Stimulated activated CD4-positive, alpha-beta T cell treated with anti-CD3 and anti-CD28 coated beads, Interleukin-4, amount 100 ng/mL, for 4 hours (primary cell): ENCODE measurements around the gene CNFN.
"Not testable (repeated sequence)": the region's sequence is repeated elsewhere in the genome, so short reads cannot be mapped to it uniquely, and the experiment has no call there.

ENCODE experiments used
- DNase-seq, 2 experiments: peaks; one replicate each; pipeline ENCODE4 v3.0.0-alpha.2; 2020

The CNFN gene

DNA sequence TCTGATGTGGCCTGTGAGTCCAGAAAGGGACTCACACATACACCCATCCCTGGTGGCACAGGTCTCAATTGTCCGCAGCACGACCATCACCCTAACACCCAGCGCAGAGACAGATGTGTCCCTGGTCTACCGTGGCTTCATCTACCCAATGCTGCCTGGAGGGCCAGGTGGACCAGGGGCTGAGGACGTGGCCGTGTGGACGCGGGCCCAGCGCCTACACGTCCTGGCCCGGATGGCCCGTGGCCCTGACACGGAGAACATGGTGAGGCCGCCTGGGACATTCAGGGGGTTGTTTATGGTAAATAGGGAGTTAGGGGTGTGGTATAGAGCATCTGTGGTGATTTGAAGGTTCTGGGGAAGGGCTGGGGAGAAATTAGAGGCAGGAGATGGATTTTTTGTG, 41.9 kb downstream of the CNFN start:
- DNase-seq = no peak

GRCh38 chr19:42345191-42345812, 44.8 kb downstream of the CNFN start:
- DNase-seq = no peak

DNA sequence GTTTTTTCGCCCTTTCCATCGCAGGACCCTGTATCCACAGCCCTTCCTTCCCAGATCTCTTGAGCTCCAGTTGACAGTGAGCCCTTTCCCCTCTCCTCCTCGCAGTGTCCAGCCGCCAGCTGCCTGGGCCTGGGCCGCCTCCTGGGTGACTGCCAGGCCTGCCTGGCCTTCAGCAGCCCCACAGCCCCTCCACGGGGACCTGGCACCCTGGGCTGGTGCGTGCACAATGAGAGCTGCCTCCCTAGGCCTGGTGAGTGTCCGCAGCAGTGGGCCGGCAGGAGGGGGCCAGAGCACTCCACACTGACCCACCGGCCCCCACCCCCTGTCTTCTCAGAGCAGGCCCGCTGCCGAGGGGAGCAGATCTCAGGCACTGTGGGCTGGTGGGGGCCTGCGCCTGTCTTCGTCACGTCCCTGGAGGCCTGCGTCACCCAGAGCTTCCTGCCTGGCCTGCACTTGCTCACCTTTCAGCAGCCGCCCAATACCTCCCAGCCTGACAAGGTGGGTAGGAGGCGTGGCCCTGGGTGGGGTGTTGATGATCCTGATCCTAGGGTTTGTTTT, 45.7 kb downstream of the CNFN start:
- DNase-seq = no peak

DNA sequence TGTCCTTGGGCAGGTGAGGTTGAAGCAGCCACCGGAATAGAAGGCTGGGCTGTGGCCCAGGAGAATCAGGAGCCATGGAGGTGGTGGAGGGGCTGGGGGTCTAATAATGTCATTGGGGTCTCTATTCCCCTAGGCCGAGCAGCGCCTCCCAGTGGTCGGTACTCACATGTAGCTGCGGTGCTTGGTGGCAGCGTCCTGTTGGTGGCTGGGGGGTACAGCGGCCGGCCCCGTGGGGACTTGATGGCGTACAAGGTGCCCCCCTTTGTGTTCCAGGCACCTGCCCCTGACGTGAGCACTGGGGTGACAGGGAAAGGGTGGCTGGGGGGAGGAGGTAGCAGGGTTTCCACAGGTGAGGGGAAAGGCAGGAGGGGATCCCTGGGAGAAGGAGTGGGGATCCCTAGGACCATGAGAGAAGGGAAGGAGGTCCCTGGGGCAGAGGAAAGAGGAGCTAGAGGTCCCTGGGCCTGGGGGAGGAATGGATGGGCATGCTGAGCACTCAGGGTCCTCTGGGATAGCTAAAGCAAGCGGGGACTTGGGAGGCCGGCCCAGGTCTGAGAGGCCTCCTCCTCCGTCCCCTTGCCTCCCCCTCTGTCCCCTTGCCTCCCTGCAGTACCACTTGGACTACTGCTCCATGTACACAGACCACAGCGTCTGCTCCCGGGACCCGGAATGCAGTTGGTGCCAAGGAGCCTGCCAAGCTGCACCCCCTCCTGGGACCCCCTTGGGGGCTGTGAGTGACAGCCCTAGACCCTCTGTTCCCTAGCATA, 46.6 kb downstream of the CNFN start:
- no peak for DNase-seq

DNA sequence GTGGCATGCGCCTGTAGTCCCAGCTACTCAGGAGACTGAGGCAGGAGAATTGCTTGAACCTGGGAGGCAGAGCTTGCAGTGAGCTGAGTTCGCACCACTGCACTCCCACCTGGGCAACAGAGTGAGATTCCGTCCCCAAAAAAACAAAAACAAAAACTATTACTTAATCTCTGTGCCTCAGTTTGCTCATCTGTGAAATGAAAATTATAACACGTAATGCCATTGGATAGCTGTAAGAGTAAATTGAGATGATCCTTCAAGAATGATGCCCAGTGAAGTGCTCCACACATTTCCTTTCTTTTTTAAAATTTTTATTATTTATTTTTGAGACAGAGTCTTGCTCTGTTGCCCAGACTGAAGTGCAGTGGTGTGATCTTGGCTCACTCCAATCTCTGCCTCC, 50.2 kb downstream of the CNFN start:
- DNase-seq = not testable (repeated sequence)

GRCh38 chr19:42339126-42339860, 50.8 kb downstream of the CNFN start:
- not testable (repeated sequence) for DNase-seq
